OCI-LY1 (cell line): ENCODE data around the gene IMMP2L.

ENCODE experiments used
- H2AFZ ChIP-seq: fragments of 200-600 bp; sonication (generic), shearing (Covaris generic); 2 replicates; pipeline ENCODE4 v1.6.0; 2014; ENCODE audit warnings: antibody characterized with exemption, mild to moderate bottlenecking, low read length
- H3F3A ChIP-seq: fragments of 200-600 bp; sonication (generic), shearing (Covaris generic); 2 replicates; pipeline ENCODE4 v1.6.0; 2014; ENCODE audit warnings: mild to moderate bottlenecking, antibody characterized with exemption, low read length, moderate library complexity; ENCODE audit not compliant: insufficient read depth
- H3K27ac ChIP-seq: fragments of 200-600 bp; sonication (generic); 2 replicates; pipeline ENCODE4 v1.5.1; 2014; ENCODE audit warnings: low read length, mixed run types, mild to moderate bottlenecking, low read depth; ENCODE audit not compliant: poor library complexity, severe bottlenecking
- H3K27me3 ChIP-seq: fragments of 200-600 bp; sonication (generic); 2 replicates; pipeline ENCODE4 v1.6.0; 2014; ENCODE audit warnings: antibody characterized with exemption, mild to moderate bottlenecking, low read length, moderate library complexity; ENCODE audit not compliant: insufficient read depth
- H3K36me3 ChIP-seq: fragments of 200-600 bp; sonication (generic); 2 replicates; pipeline ENCODE4 v1.6.1; 2014; ENCODE audit warnings: mild to moderate bottlenecking, antibody characterized with exemption, low read length, moderate library complexity, mixed read lengths; ENCODE audit not compliant: insufficient read depth
- H3K4me1 ChIP-seq: fragments of 200-600 bp; sonication (generic); 2 replicates; pipeline ENCODE4 v1.5.1; 2014; ENCODE audit warnings: mild to moderate bottlenecking, low read length, moderate library complexity; ENCODE audit not compliant: insufficient read depth, severe bottlenecking
- H3K4me2 ChIP-seq: fragments of 200-600 bp; sonication (generic), shearing (Covaris generic); 2 replicates; pipeline ENCODE4 v1.6.1; 2014; ENCODE audit warnings: low read length
- H3K4me3 ChIP-seq: fragments of 200-600 bp; sonication (generic); 2 replicates; pipeline ENCODE4 v1.5.1; 2014; ENCODE audit warnings: low read length, low read depth, mild to moderate bottlenecking, mixed read lengths; ENCODE audit not compliant: poor library complexity, severe bottlenecking
- H3K79me2 ChIP-seq: fragments of 200-600 bp; shearing (Covaris generic); 2 replicates; pipeline ENCODE4 v1.6.1; 2016; ENCODE audit warnings: mixed run types, low read length, mixed read lengths; ENCODE audit not compliant: insufficient read depth
- H3K9ac ChIP-seq: fragments of 200-600 bp; sonication (generic), shearing (Covaris generic); 2 replicates; pipeline ENCODE4 v1.6.1; 2014; ENCODE audit warnings: mild to moderate bottlenecking, low read length, mixed read lengths
- H3K9me2 ChIP-seq: fragments of 200-600 bp; sonication (generic), shearing (Covaris generic); 2 replicates; pipeline ENCODE4 v1.6.1; 2014; ENCODE audit warnings: low read depth, mild to moderate bottlenecking, low read length, mixed read lengths
- H3K9me3 ChIP-seq: fragments of 200-600 bp; shearing (Covaris generic); 2 replicates; pipeline ENCODE4 v1.6.1; 2014; ENCODE audit warnings: low read length, mixed read lengths
- H4K20me1 ChIP-seq: fragments of 200-600 bp; sonication (generic), shearing (Covaris generic); 2 replicates; pipeline ENCODE4 v1.6.0; 2016; ENCODE audit warnings: mild to moderate bottlenecking, low read length; ENCODE audit not compliant: insufficient read depth
- EZH2 ChIP-seq: fragments of 200-600 bp; sonication (generic), shearing (Covaris generic); IDR thresholded peaks from 2 replicates; pipeline ENCODE4 v1.8.0; 2017; ENCODE audit warnings: borderline replicate concordance, mixed run types, mild to moderate bottlenecking, antibody characterized with exemption, low read length, moderate library complexity, mixed read lengths
- TF ChIP-seq, protein P1 (sequence below): fragments of 200-600 bp; sonication (generic), shearing (Covaris generic); IDR thresholded peaks from 2 replicates; pipeline ENCODE4 v1.5.1; 2017; ENCODE audit warnings: mild to moderate bottlenecking, antibody characterized with exemption, low read length, moderate library complexity, mixed read lengths

The IMMP2L gene

GRCh38 chr7:111018447-111018846 is 543.8 kb downstream of the IMMP2L start:
- no peak overlapping the region for H3K9ac ChIP-seq
- no peaks in the 10 kb centered on the region for H3K9me2 ChIP-seq
- no peak overlapping the region for H2AFZ ChIP-seq
- TF ChIP-seq, protein P1, sequence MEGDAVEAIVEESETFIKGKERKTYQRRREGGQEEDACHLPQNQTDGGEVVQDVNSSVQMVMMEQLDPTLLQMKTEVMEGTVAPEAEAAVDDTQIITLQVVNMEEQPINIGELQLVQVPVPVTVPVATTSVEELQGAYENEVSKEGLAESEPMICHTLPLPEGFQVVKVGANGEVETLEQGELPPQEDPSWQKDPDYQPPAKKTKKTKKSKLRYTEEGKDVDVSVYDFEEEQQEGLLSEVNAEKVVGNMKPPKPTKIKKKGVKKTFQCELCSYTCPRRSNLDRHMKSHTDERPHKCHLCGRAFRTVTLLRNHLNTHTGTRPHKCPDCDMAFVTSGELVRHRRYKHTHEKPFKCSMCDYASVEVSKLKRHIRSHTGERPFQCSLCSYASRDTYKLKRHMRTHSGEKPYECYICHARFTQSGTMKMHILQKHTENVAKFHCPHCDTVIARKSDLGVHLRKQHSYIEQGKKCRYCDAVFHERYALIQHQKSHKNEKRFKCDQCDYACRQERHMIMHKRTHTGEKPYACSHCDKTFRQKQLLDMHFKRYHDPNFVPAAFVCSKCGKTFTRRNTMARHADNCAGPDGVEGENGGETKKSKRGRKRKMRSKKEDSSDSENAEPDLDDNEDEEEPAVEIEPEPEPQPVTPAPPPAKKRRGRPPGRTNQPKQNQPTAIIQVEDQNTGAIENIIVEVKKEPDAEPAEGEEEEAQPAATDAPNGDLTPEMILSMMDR, result no peak
- TF ChIP-seq EZH2, result no peak
- H3K4me3 ChIP-seq, result no peak overlapping the region
- no peaks in the 10 kb centered on the region for H3F3A ChIP-seq
- no peak overlapping the region for H3K4me2 ChIP-seq
- no peak overlapping the region for H3K27ac ChIP-seq
- H3K36me3 ChIP-seq, result no peaks in the 10 kb centered on the region
- H3K27me3 ChIP-seq, result no peaks in the 10 kb centered on the region
- no peaks in the 10 kb centered on the region for H3K79me2 ChIP-seq
- 0 out of 2 replicates have a peak, but pooled peaks cover 5% of the 10 kb centered on the region for H3K9me3 ChIP-seq
- peaks cover 16% of the 10 kb centered on the region for H3K4me1 ChIP-seq
- no peaks in the 10 kb centered on the region for H4K20me1 ChIP-seq

- Histone ChIP-seq H3K27ac (peak overlapping the region; percentile 47), H3K9me3 (no peaks in the 10 kb centered on the region), H3K27me3 (no peaks in the 10 kb centered on the region), H3K4me1 (peaks cover 33% of the 10 kb centered on the region), H4K20me1 (no peaks in the 10 kb centered on the region), H3K4me3 (no peak overlapping the region), H3K79me2 (no peaks in the 10 kb centered on the region), H3K9me2 (no peaks in the 10 kb centered on the region), H3K4me2 (peak overlapping the region; percentile 61; the same call in 1 of the 2 replicates), H2AFZ (no peak overlapping the region), H3K9ac (no peak overlapping the region), H3K36me3 (no peaks in the 10 kb centered on the region), H3F3A (no peaks in the 10 kb centered on the region)
- TF ChIP-seq, protein P1, result no peak
- no peak for TF ChIP-seq EZH2
These were observed 548.2 kb downstream of the IMMP2L start for GRCh38 chr7:111014079-111014478.

DNA sequence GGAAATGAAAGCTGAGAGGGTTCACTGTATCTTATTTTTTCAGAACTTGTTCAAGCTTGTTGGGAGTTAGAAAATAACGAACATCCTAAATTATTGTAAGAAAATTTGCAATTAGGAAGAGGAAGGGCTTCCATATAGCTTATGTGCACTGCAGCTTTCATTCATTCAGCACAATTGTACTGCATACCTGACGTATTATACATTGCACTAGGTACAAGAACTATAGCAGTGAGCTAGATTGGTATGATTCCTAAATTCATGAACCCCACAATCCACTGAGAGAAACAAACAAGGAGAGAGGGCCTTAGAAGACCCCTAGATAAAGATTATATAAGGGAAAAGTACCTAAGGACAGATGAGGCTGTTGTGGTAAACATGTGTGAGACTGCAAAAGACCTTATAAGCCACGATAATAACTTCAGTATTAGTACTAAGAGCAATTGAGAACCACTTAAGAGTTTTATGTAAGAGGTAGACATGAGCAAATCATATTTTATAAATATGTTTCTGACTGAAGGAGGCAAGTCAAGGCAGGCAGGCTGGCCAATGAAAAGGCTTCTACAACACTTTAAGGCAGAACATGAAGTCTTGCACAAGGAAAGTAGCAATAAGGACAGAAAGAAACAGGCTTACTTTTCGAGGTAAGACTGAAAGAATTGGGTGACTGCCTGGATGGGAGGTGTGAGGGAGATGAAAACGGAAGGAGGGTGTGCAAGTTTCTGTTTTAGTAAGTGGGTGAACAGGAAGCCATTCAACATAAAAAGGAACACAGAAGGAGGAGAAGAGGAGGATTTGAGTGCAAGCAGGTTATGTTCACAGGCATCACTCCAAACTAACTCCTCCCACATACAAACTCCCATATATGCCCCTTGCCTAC is 549.3 kb downstream of the IMMP2L start:
- H3K4me2 ChIP-seq, result peak overlapping the region; percentile 61
- no peaks in the 10 kb centered on the region for H3F3A ChIP-seq
- H3K9ac ChIP-seq, result peak overlapping the region; percentile 24
- no peak for TF ChIP-seq EZH2
- TF ChIP-seq, protein P1, result no peak
- no peaks in the 10 kb centered on the region for H3K36me3 ChIP-seq
- H3K9me2 ChIP-seq, result no peaks in the 10 kb centered on the region
- peaks cover 33% of the 10 kb centered on the region for H3K4me1 ChIP-seq
- no peaks in the 10 kb centered on the region for H4K20me1 ChIP-seq
- H3K79me2 ChIP-seq, result no peaks in the 10 kb centered on the region
- no peaks in the 10 kb centered on the region for H3K27me3 ChIP-seq
- H2AFZ ChIP-seq, result peak overlapping the region; percentile 23
- peak overlapping the region; percentile 47 for H3K27ac ChIP-seq
- H3K9me3 ChIP-seq, result no peaks in the 10 kb centered on the region
- H3K4me3 ChIP-seq, result peak overlapping the region; percentile 17
